Gastrocnemius medialis (tissue), 4 donors: ENCODE data around the gene FAM3D.

ENCODE experiments used
- CTCF ChIP-seq, 5 experiments: fragments of 450-650 bp in 3 of 5; fragments of 200-600 bp in 2 of 5; sonication (generic) in 2 of 5; IDR thresholded peaks in 4 of 5; conservative IDR thresholded peaks in 1 of 5; 1 replicate in 4 of 5; 2 replicates in 1 of 5; pipeline ENCODE4 v1.5.1; 2016 to 2019; ENCODE audit warnings: antibody characterized with exemption in 5 of 5, mild to moderate bottlenecking in 3 of 5, moderate library complexity in 3 of 5
- POLR2A ChIP-seq, 2 donors: fragments of 450-650 bp; IDR thresholded peaks; one replicate each; pipeline ENCODE4 v1.6.1; 2017; ENCODE audit warnings: antibody characterized with exemption in 2 of 2, mild to moderate bottlenecking in 2 of 2, moderate library complexity in 2 of 2

GRCh38 chr3:58630076-58630709 lies 36.4 kb downstream of the FAM3D start:
- peak; percentile 80 to 96 (median 91) for TF ChIP-seq CTCF (IDR thresholded peaks at IDR 0.05 in 4 of 5, conservative IDR thresholded peaks at IDR 0.05 in 1 of 5)
- TF ChIP-seq POLR2A (IDR thresholded peaks at IDR 0.05): no peak
